ENCODE results near the gene PI4KA.

The PI4KA gene

GRCh38 chr22:20881869-20882815, 23.5 kb upstream of the PI4KA start:
- no peak for FAIRE-seq

GRCh38 chr22:20881231-20881630, 22.6 kb upstream of the PI4KA start:
- FAIRE-seq, result no peak

DNA sequence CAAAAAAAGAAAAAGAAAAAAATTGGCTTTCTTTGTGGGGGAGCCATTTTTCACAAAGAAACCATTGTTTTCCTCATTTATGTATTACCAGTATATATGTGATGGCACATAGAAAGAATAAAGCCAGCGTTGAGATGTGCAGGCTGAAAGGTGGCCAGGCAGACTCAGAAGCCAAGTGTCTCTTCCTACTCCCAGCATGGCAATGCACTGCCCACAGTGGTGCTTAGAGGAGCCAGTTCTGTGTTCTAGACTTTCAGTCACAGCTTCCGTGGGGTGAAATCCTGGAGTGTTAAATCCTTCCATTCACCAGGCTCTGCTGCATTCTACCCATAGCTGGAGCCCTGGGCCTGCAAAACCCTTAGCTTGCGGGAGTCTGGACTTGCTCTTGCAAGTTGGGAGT, 19.1 kb upstream of the PI4KA start:
- no peak for FAIRE-seq

DNA sequence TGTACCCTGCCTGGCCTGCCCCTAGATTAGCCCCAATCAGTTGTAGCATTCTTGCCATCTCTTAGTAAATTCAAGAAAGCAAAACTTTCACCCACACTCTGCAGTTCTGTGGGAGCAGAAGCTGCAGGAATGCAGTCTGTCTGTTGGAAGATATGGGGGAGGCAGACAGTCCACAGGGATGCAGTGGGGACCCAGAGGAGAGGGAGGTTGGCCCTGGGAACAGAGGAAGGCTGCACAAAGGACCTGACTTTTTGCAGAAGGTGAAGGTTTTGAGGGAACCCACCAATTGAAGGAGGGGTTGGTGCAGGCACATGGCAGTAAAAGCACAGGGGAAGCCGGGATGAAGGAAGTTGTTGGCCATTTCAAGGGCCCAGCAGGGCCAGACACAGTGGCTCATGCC, 16.7 kb upstream of the PI4KA start:
- no peak for FAIRE-seq

DNA sequence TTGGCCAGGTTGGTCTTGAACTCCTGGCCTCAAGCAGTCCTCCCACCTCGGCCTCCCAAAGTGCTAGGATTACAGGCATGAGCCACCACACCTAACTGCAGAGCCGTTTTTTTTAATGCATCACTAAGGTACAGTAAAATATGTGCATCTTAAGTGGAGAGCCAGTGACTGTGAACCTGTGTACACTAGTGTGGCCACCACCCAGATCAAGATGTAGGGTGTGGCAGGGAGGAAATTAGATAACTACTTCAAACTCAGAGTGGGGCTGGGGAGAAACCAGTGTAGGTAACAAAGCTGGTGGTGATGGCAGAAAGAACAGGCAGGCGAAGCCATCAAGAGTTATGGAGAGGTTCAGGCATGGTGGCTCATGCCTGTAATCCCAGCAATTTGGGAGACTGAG, 14.6 kb upstream of the PI4KA start:
- no peak for FAIRE-seq

GRCh38 chr22:20869234-20869633, 10.6 kb upstream of the PI4KA start:
- no peak for FAIRE-seq

- no peak for FAIRE-seq
Observed at GRCh38 chr22:20868025-20868962, 9.7 kb upstream of the PI4KA start.

- peak; percentile 74 for FAIRE-seq
Observed at GRCh38 chr22:20867179-20868024, 8.8 kb upstream of the PI4KA start.

- no peak for FAIRE-seq
Observed at GRCh38 chr22:20866736-20867135, 8.1 kb upstream of the PI4KA start.

DNA sequence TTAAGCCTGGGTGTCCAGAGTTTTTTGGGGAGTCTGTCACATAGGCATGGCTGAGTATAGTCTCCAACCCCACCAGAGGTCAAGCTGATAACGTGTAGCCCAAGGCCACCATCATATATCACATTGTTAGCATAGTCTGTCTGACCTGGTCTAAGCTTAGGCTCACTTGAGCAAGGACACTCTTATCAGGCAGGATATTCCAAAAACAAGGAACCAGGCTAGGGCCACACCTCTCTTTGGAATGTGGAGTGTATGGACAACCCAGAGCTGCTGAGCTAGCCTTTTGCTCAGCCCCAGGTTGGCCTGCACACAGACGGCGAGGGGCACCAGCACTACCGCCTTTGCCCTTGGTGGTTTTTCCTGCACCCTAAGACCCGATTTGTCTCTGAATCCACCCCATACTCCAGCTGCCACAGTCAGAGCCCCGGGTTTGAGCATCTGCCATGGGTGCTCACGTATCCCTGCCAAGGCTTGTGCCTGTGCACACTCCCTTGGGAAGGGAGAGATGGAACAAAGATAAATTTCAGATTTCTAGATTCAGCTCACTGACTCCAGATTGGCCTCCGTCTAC, 7.3 kb upstream of the PI4KA start:
- no peak for FAIRE-seq

GRCh38 chr22:20865331-20865730, 6.7 kb upstream of the PI4KA start:
- no peak for FAIRE-seq

- no peak for FAIRE-seq
Observed at GRCh38 chr22:20864186-20864908, 5.7 kb upstream of the PI4KA start.

- no peak for FAIRE-seq
Observed at GRCh38 chr22:20863366-20863765, 4.8 kb upstream of the PI4KA start.

- no peak for FAIRE-seq
Observed at GRCh38 chr22:20862540-20862939, 3.9 kb upstream of the PI4KA start.

GRCh38 chr22:20859615-20860014, 1.0 kb upstream of the PI4KA start:
- no peak for FAIRE-seq

DNA sequence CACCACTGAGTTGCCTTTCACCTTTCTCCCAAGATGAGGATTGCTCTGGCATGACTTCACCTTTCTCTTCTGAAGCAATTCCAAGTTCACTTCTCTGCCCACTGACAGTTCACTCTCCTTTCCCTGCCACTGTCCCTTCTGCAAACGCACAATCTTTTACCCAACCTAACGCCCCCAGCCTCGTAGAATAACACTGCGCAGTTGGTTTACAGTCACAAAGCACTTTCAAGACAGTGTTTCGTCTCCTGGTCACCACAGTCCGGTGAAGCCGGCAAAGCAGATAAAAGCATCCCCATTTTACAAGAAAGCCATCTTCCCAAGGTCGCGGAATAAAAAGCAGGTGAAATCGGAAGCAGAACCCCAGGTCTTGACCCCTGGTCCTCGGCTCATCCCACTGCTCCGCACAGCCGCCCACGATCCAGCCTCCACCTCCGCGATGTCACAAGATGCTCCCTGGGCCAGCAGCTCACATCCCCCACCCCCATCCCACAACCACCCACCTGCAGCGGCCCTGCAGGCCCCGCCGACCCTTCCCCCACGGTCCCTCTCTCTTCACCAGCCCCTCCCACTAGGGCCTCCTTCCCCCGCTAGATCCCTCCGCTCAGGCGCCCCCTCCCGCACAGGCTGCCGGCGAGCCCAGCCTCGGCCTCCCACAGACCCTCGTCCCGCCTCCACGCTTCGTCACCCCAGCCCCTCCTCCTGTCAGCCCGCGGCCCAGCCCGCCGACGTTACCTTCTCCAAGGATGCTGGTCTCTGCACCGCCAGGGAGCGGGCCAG, 585 bp downstream of the PI4KA start:
- FAIRE-seq, result no peak

DNA sequence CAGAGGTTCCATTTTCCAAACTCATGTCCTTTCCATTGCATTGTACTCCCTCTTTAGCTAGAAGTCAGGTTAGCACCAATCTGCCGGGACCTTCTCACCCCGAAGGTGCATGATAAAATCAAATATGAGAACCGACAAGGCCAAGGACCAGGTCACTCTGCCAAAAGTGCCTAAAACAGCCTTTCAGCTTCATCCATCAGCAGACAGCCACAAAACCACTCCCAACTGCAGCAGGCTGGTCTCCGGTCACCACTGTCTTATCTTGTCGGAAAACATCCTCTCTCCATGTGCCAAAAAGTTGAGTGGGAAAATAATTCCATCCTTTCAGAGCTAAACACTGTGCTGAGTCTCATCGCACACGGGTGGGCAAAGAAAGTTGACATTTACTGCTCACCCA, 1.4 kb downstream of the PI4KA start:
- no peak for FAIRE-seq

- FAIRE-seq, result no peak
Observed at GRCh38 chr22:20853236-20853660, 5.4 kb downstream of the PI4KA start.

DNA sequence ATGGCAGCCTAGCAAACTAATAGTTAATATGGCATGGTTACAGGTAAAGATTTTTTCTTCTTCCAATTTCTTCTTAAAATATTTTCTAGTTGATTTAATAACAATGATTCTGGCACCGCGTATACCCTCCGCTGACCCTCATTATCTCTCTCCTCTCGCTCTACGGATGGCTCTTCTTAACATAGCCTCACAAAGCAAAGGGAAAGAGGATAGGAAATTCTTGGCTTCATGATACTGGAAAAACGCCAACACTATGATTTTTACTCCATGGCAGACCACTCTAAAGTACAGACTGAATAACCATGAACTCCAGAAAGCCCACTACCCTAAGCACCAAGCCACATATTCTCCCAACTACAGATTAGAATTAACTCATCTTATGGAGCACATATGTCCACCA, 6.1 kb downstream of the PI4KA start:
- no peak for FAIRE-seq

- FAIRE-seq, result no peak
Observed at GRCh38 chr22:20852076-20852475, 6.5 kb downstream of the PI4KA start.

DNA sequence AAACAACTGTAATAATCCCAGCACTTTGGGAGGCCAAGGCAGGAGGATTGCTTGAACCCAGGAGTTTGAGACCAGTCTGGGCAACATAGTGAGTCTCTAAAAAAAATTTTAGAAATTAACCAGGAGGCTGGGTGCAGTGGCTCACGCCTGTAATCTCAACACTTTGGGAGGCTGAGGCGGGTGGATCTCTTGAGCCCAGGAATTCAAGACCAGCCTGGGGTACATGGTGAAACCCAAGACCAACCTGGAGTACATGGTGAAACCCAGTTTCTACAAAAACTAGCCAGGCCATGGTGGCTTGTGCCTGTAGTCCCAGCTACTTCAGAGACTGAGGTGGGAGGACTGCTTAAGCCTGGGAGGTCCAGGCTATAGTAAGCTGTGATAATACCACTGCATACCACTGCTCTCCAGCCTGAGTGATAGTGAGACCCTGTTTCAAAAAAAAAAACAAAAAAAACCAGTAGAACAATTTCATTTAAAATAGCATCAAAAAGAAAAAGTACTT, 11.2 kb downstream of the PI4KA start:
- FAIRE-seq, result no peak
